Measurements from ENCODE around the gene PM20D2.

The PM20D2 gene

DNA sequence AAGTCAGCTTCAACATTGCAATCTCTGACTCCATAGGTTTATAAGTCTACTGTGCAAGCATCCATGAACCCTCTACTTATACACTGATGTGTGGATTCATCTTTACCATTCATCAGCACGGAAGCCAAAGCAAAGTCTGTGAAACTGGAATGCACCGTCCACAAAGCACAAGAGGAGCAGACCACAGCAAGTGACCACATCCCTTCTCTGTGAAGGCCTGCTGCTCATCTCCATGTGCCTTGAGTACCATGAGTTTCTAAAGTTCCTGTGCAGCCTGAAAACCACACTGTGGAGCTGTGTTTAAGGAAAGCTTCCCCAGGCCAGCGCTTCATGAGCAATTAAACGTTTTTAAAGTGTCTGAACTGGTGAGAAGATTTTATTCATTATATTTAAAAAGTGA lies 51.3 kb downstream of the PM20D2 start:
- no peak for DNase-seq (ENCODE audit: low read depth in 1 of 2, low spot score in 1 of 2)
- no peak for TF ChIP-seq JUND (IDR thresholded peaks at IDR 0.05; ENCODE audit: low read depth)
- in situ Hi-C loops (cut with HindIII; ENCODE audit: low pct_unique_long_range_greater_than_20kb, low sequenced_read_pairs) = no loop called here

GRCh38 chr6:89198235-89198634 lies 52.4 kb downstream of the PM20D2 start:
- in situ Hi-C loops (cut with HindIII; ENCODE audit: low pct_unique_long_range_greater_than_20kb, low sequenced_read_pairs) = no loop called here
- TF ChIP-seq JUND (IDR thresholded peaks at IDR 0.05; ENCODE audit: low read depth) = no peak

GRCh38 chr6:89199579-89199978 lies 53.7 kb downstream of the PM20D2 start:
- TF ChIP-seq JUND (IDR thresholded peaks at IDR 0.05; ENCODE audit: low read depth) = no peak
- in situ Hi-C loops (cut with HindIII; ENCODE audit: low pct_unique_long_range_greater_than_20kb, low sequenced_read_pairs) = no loop called here
- DNase-seq (ENCODE audit: low read depth in 1 of 2, low spot score in 1 of 2) = no peak

More at GRCh38 chr6:89198235-89198634, 52.4 kb downstream of the PM20D2 start:
- DNase-seq (ENCODE audit: low read depth in 1 of 2, low spot score in 1 of 2) = no peak

DNA sequence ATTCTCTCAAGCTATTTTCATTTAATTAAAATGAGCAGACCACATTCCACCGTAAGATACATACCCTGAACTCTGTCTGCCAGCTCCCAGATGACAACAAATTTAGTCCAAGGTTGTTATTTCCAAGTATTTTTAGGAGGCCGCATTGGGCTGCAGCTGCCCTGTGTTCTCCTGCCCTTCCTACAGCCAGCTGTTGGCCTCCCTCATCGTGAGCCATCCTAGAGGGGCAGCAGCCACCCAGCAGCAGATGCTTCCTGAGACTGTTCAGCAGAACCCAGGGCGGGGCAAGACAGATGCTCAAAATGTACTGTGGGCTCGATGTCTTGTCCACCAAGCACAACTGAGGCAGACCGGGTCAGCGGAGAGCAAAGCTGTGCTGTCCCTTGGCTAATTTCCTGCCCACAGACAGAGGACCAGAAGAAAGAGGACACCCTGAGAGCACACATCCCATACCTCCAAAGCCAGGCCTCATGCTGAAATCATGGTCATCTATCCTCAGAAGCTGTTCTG lies 54.9 kb downstream of the PM20D2 start:
- in situ Hi-C loops (cut with HindIII; ENCODE audit: low pct_unique_long_range_greater_than_20kb, low sequenced_read_pairs) = no loop called here
- no peak for DNase-seq (ENCODE audit: low read depth in 1 of 2, low spot score in 1 of 2)
- no peak for TF ChIP-seq JUND (IDR thresholded peaks at IDR 0.05; ENCODE audit: low read depth)

DNA sequence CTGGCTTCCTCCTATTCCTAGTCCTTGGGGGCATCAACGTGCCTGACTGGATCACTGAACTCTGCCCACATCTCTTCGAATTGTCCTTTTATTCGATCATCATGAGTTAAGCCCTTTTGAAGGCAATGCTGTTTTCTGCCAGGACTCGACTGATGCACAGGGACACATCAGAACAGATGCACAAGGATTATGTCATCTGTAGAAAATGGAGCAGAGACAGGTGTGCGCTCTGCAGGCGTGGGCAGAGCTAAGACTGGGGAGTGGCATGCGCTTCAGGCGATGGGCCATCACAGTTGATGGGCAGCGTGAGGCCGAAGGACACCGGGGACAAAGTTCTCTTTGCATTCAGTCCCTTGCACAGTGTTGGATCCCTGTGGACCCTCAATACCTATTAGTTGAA lies 58.2 kb downstream of the PM20D2 start:
- in situ Hi-C loops (cut with HindIII; ENCODE audit: low pct_unique_long_range_greater_than_20kb, low sequenced_read_pairs) = no loop called here
- no peak for DNase-seq (ENCODE audit: low read depth in 1 of 2, low spot score in 1 of 2)
- TF ChIP-seq JUND (IDR thresholded peaks at IDR 0.05; ENCODE audit: low read depth) = no peak

DNA sequence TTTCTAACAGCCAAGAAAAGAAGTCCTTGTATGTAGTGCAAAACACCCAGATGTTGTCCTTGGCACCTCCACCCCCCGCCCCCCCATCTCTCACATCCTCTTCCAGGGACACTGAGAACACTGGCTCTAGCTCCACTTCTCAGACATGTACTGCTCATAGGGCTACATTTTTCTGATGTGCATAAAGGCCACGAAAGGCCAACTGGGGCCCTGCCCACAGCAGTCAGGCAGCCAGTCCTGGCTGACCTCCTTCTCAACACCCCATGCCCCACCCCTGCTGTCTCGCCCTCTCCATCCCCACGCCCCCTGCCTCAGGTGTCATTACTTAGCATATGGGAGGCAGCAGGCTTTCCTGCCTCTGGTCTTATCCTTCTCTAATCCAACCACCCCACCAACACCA lies 60.0 kb downstream of the PM20D2 start:
- in situ Hi-C loops (cut with HindIII; ENCODE audit: low pct_unique_long_range_greater_than_20kb, low sequenced_read_pairs) = no loop called here
- no peak for TF ChIP-seq JUND (IDR thresholded peaks at IDR 0.05; ENCODE audit: low read depth)
- no peak for DNase-seq (ENCODE audit: low read depth in 1 of 2, low spot score in 1 of 2)

DNA sequence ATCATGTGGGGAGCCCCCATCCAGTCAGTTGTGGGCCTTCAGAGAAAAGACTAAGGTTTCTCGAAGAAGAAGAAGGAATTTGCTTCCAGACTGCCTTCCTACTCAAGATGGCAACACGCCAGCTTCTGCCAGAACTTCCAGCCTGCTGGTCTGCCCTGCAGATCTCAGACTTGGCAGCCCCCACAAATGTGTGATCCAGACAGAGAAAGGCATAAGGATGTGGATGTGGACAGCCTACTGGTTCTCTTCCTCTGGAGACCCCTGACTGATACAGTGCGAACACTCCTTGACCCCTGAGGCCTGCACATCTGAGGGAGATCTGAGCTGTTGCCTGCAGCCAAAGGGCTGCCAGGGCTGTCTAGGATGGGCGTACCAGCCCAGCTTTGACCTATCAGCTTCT lies 62.7 kb downstream of the PM20D2 start:
- TF ChIP-seq JUND (IDR thresholded peaks at IDR 0.05; ENCODE audit: low read depth) = no peak
- DNase-seq (ENCODE audit: low read depth in 1 of 2, low spot score in 1 of 2) = no peak
- in situ Hi-C loops (cut with HindIII; ENCODE audit: low pct_unique_long_range_greater_than_20kb, low sequenced_read_pairs) = no loop called here

GRCh38 chr6:89209457-89209856 lies 63.6 kb downstream of the PM20D2 start:
- TF ChIP-seq JUND (IDR thresholded peaks at IDR 0.05; ENCODE audit: low read depth) = no peak
- in situ Hi-C loops (cut with HindIII; ENCODE audit: low pct_unique_long_range_greater_than_20kb, low sequenced_read_pairs) = no loop called here
- DNase-seq (ENCODE audit: low read depth in 1 of 2, low spot score in 1 of 2) = no peak

- in situ Hi-C loops (cut with HindIII; ENCODE audit: low pct_unique_long_range_greater_than_20kb, low sequenced_read_pairs) = no loop called here
- no peak for TF ChIP-seq JUND (IDR thresholded peaks at IDR 0.05; ENCODE audit: low read depth)
- DNase-seq (ENCODE audit: low read depth in 1 of 2, low spot score in 1 of 2) = no peak
Measured at GRCh38 chr6:89212472-89212871, 66.6 kb downstream of the PM20D2 start.

DNA sequence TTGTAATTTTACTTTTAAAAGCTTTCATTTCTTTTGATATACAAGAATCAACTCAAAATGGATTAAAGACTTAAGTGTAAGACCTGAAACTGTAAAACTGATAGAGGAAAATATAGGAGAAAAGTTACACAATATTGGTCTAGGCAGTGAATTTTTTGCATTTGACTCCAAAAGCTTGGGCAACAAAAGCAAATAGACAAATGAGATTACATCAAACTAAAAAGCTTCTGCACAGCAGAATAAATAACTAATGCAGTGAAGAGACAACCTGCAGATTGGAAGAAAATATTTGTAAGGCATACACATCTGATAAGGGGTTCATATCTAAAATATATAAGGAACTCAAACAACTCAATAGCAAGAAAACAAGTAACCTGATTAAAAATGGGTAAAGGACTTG lies 68.3 kb downstream of the PM20D2 start:
- in situ Hi-C loops (cut with HindIII; ENCODE audit: low pct_unique_long_range_greater_than_20kb, low sequenced_read_pairs) = no loop called here
- no peak for TF ChIP-seq JUND (IDR thresholded peaks at IDR 0.05; ENCODE audit: low read depth)
- no peak for DNase-seq (ENCODE audit: low read depth in 1 of 2, low spot score in 1 of 2)

All from T47D (cell line).